Astrocyte (in vitro differentiated cells and primary cell): ENCODE data around the gene BRD4. TPM values are rescaled to one million over a fixed set of nuclear protein-coding genes. Genes with fewer than 3 reads are reported as not detected.

ENCODE experiments used
- DNase-seq: peaks from one replicate; pipeline ENCODE4 v3.0.0-alpha.2; 2010; ENCODE audit warnings: low read depth
- FAIRE-seq: peaks from 2 replicates; lab custom pipeline; 2011; peaks lifted over from hg19 to GRCh38; lab: Jason Lieb, UNC
- H2AFZ ChIP-seq: 2 replicates; pipeline ENCODE4 v1.6.0; 2012; ENCODE audit warnings: low read depth, low read length, inconsistent platforms
- H3K27ac ChIP-seq: 2 replicates; pipeline ENCODE4 v1.5.1; 2011; ENCODE audit warnings: low read depth, low read length, inconsistent platforms
- H3K27me3 ChIP-seq: 2 replicates; pipeline ENCODE4 v1.6.0; 2011; ENCODE audit warnings: low read length, inconsistent platforms; ENCODE audit not compliant: insufficient read depth
- H3K36me3 ChIP-seq: 2 replicates; pipeline ENCODE4 v1.5.1; 2011; ENCODE audit warnings: low read length, inconsistent platforms; ENCODE audit not compliant: insufficient read depth
- H3K4me1 ChIP-seq: 2 replicates; pipeline ENCODE4 v1.5.1; 2011; ENCODE audit warnings: low read length, inconsistent platforms; ENCODE audit not compliant: insufficient read depth
- H3K4me2 ChIP-seq: 2 replicates; pipeline ENCODE4 v1.6.0; 2012; ENCODE audit warnings: low read length, inconsistent platforms
- H3K4me3 ChIP-seq: 2 replicates; pipeline ENCODE4 v1.5.1; 2011; ENCODE audit warnings: low read depth, mild to moderate bottlenecking, low read length, inconsistent platforms; ENCODE audit not compliant: insufficient read depth
- H3K79me2 ChIP-seq: 2 replicates; pipeline ENCODE4 v1.6.0; 2012; ENCODE audit warnings: mild to moderate bottlenecking, low read length, inconsistent platforms; ENCODE audit not compliant: insufficient read depth
- H3K9ac ChIP-seq: 2 replicates; pipeline ENCODE4 v1.6.0; 2012; ENCODE audit warnings: mild to moderate bottlenecking, low read length, inconsistent platforms
- H3K9me3 ChIP-seq: 2 replicates; pipeline ENCODE4 v1.5.1; 2012; ENCODE audit warnings: low read depth, mild to moderate bottlenecking, low read length, inconsistent platforms; ENCODE audit not compliant: insufficient read depth
- H4K20me1 ChIP-seq: 2 replicates; pipeline ENCODE4 v1.6.0; 2012; ENCODE audit warnings: low read length, inconsistent platforms; ENCODE audit not compliant: insufficient read depth
- H3K27ac Mint-ChIP-seq: one replicate; pipeline ENCODE4 v1.8.0; 2021; ENCODE audit warnings: mild to moderate bottlenecking, mixed read lengths; ENCODE audit not compliant: unreplicated experiment
- H3K27me3 Mint-ChIP-seq: one replicate; pipeline ENCODE4 v1.8.0; 2021; ENCODE audit warnings: low read depth, mixed read lengths; ENCODE audit not compliant: unreplicated experiment
- H3K36me3 Mint-ChIP-seq: one replicate; pipeline ENCODE4 v1.8.0; 2021; ENCODE audit warnings: low read depth, mixed read lengths; ENCODE audit not compliant: unreplicated experiment
- H3K4me1 Mint-ChIP-seq: one replicate; pipeline ENCODE4 v1.8.0; 2021; ENCODE audit warnings: low read depth, mixed read lengths; ENCODE audit not compliant: unreplicated experiment
- H3K4me3 Mint-ChIP-seq: one replicate; pipeline ENCODE4 v1.8.0; 2021; ENCODE audit warnings: mild to moderate bottlenecking, moderate library complexity, mixed read lengths; ENCODE audit not compliant: unreplicated experiment
- H3K9me3 Mint-ChIP-seq: one replicate; pipeline ENCODE4 v1.8.0; 2021; ENCODE audit warnings: mild to moderate bottlenecking, mixed read lengths; ENCODE audit not compliant: unreplicated experiment
- EZH2 ChIP-seq: IDR thresholded peaks from 2 replicates; pipeline ENCODE4 v1.6.1; 2012; ENCODE audit warnings: mild to moderate bottlenecking, low read length, inconsistent platforms; ENCODE audit not compliant: insufficient read depth
- total RNA-seq: library from RNA; stranded (reverse); gene quantifications from 2 replicates; pipeline ENCODE4 v1.2.1, GENCODE V29; 2021
- TF ChIP-seq, protein P1 (sequence below): IDR thresholded peaks from 2 replicates; pipeline ENCODE4 v1.5.1; 2011; ENCODE audit warnings: low read depth, mild to moderate bottlenecking, inconsistent platforms, low read length, moderate library complexity; ENCODE audit not compliant: insufficient read depth

The BRD4 gene
- total RNA-seq, 1 donor from 2014 or later, result 128 TPM

DNA sequence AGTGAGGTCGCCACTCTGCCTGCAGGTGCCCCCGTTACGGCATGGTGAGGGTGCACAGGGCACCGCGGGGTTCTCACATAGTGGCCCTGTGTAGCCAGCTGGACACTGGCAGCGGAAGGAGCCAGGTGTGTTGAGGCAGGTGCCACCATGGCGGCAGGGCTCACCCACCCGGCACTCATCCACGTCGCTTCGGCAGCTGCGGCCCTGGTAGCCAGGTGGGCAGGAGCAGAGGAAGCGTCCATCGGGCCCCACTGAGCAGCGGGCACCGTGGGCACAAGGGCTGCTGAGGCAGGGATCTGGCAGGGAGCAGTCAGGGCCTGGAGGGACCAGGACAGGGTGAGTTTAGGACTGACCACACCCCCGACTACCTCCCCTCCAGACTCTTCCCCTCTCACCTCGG lies 140.4 kb downstream of the BRD4 start:
- Mint-ChIP-seq H3K4me1 (peaks cover 6% of the 10 kb centered on the region), H3K4me3 (no peak overlapping the region), H3K36me3 (peaks cover 27% of the 10 kb centered on the region), H3K9me3 (no peaks in the 10 kb centered on the region), H3K27me3 (no peaks in the 10 kb centered on the region), H3K27ac (no peak overlapping the region)
- Histone ChIP-seq H2AFZ (no peak overlapping the region), H3K27ac (no peak overlapping the region), H3K79me2 (no peaks in the 10 kb centered on the region), H3K4me2 (no peak overlapping the region), H3K4me1 (peaks cover 10% of the 10 kb centered on the region), H4K20me1 (peaks cover 27% of the 10 kb centered on the region), H3K27me3 (no peaks in the 10 kb centered on the region), H3K36me3 (peaks cover under 1% of the 10 kb centered on the region), H3K4me3 (no peak overlapping the region), H3K9ac (no peak overlapping the region), H3K9me3 (no peaks in the 10 kb centered on the region)
- FAIRE-seq, result no peak
- no peak for DNase-seq
- no peak for TF ChIP-seq EZH2
- TF ChIP-seq, protein P1, sequence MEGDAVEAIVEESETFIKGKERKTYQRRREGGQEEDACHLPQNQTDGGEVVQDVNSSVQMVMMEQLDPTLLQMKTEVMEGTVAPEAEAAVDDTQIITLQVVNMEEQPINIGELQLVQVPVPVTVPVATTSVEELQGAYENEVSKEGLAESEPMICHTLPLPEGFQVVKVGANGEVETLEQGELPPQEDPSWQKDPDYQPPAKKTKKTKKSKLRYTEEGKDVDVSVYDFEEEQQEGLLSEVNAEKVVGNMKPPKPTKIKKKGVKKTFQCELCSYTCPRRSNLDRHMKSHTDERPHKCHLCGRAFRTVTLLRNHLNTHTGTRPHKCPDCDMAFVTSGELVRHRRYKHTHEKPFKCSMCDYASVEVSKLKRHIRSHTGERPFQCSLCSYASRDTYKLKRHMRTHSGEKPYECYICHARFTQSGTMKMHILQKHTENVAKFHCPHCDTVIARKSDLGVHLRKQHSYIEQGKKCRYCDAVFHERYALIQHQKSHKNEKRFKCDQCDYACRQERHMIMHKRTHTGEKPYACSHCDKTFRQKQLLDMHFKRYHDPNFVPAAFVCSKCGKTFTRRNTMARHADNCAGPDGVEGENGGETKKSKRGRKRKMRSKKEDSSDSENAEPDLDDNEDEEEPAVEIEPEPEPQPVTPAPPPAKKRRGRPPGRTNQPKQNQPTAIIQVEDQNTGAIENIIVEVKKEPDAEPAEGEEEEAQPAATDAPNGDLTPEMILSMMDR, result no peak

DNA sequence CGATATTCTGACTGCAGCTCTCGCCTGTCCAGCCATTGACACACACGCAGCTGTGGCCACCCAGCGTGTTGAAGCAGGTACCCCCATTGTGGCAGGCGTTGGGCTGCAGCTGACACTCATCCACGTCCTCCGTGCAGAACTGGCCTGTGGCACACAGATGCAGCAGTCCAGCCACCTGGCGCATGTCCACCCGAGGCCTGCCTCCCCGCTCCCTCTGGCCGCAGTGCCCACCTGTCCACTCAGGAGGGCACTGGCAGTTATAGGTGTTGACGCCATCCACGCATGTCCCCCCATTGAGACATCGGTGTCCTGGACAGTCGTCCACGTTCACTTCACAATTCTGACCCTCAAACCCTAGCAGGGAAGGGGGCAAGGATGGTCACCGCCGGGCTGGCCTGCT lies 140.8 kb downstream of the BRD4 start:
- H3K27me3 Mint-ChIP-seq, result no peaks in the 10 kb centered on the region
- H3K4me3 Mint-ChIP-seq, result no peak overlapping the region
- Histone ChIP-seq H3K4me3 (no peak overlapping the region), H3K36me3 (peaks cover 5% of the 10 kb centered on the region), H3K4me2 (no peak overlapping the region), H2AFZ (no peak overlapping the region), H3K9me3 (no peaks in the 10 kb centered on the region), H3K9ac (no peak overlapping the region), H3K27me3 (no peaks in the 10 kb centered on the region), H3K27ac (no peak overlapping the region), H3K79me2 (no peaks in the 10 kb centered on the region), H4K20me1 (peaks cover 27% of the 10 kb centered on the region), H3K4me1 (peaks cover 10% of the 10 kb centered on the region)
- peak overlapping the region; percentile 58 for H3K27ac Mint-ChIP-seq
- no peaks in the 10 kb centered on the region for H3K9me3 Mint-ChIP-seq
- DNase-seq, result no peak
- FAIRE-seq, result no peak
- peaks cover 30% of the 10 kb centered on the region for H3K36me3 Mint-ChIP-seq
- TF ChIP-seq, protein P1, result no peak
- no peak for TF ChIP-seq EZH2
- H3K4me1 Mint-ChIP-seq, result peaks cover 6% of the 10 kb centered on the region

DNA sequence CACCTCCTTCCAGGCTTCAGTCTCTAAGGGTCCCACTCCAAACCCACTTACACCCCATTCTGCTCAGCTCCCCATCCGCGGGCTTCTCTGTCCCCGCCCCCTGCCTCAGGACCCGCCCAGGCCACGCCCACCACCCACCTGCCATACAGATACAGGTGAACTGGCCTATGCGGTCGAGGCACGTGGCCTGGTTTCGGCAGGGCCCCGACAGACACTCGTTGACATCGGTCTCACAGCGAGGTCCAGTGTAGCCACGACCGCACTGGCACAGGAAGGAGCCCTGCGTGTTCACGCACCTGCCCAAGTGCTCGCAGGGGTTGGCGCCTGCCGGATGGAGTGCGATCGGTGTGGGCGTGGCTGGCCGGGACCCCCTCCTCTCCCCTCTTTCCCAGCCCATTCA lies 143.5 kb downstream of the BRD4 start:
- FAIRE-seq (no peak), DNase-seq (no peak)
- Mint-ChIP-seq H3K4me3 (no peak overlapping the region), H3K27me3 (no peaks in the 10 kb centered on the region), H3K27ac (no peak overlapping the region), H3K9me3 (no peaks in the 10 kb centered on the region), H3K36me3 (peaks cover 45% of the 10 kb centered on the region), H3K4me1 (no peaks in the 10 kb centered on the region)
- no peak overlapping the region for H3K9ac ChIP-seq
- H3K4me1 ChIP-seq, result no peaks in the 10 kb centered on the region
- peaks cover 24% of the 10 kb centered on the region for H4K20me1 ChIP-seq
- H3K4me2 ChIP-seq, result no peak overlapping the region
- H3K36me3 ChIP-seq, result peaks cover 10% of the 10 kb centered on the region
- H3K4me3 ChIP-seq, result no peak overlapping the region
- no peaks in the 10 kb centered on the region for H3K79me2 ChIP-seq
- no peak overlapping the region for H2AFZ ChIP-seq
- no peaks in the 10 kb centered on the region for H3K9me3 ChIP-seq
- TF ChIP-seq, protein P1, result no peak
- TF ChIP-seq EZH2, result no peak
- H3K27me3 ChIP-seq, result no peaks in the 10 kb centered on the region
- H3K27ac ChIP-seq, result no peak overlapping the region
